Type B pancreatic cell (in vitro differentiated cells): Measurements from ENCODE around the gene REC8. TPM values are rescaled to one million over a fixed set of nuclear protein-coding genes. Genes with fewer than 3 reads are reported as not detected.
A peak's percentile ranks its signal among the peaks of the same experiment; 100 is the strongest.

Source experiments
- DNase-seq: peaks from one replicate; pipeline ENCODE4 v3.0.0; 2021; ENCODE audit warnings: mixed read lengths; ENCODE audit not compliant: unreplicated experiment; ENCODE audit errors: extremely low spot score
- H3K27ac Mint-ChIP-seq: 2 replicates; pipeline ENCODE4 v1.8.0; 2021; ENCODE audit warnings: mild to moderate bottlenecking, mixed read lengths
- H3K27me3 Mint-ChIP-seq: 2 replicates; pipeline ENCODE4 v1.8.0; 2021; ENCODE audit warnings: mixed read lengths
- H3K36me3 Mint-ChIP-seq: 2 replicates; pipeline ENCODE4 v1.8.0; 2021; ENCODE audit warnings: mixed read lengths
- H3K4me1 Mint-ChIP-seq: one replicate; pipeline ENCODE4 v1.8.0; 2021; ENCODE audit warnings: mixed read lengths; ENCODE audit not compliant: unreplicated experiment
- H3K4me3 Mint-ChIP-seq: 2 replicates; pipeline ENCODE4 v1.8.0; 2021; ENCODE audit warnings: mild to moderate bottlenecking, mixed read lengths
- H3K9me3 Mint-ChIP-seq: 2 replicates; pipeline ENCODE4 v1.8.0; 2021; ENCODE audit warnings: mixed read lengths
- total RNA-seq: library from RNA; stranded (reverse); gene quantifications from 2 replicates; pipeline ENCODE4 v1.2.1, GENCODE V29; 2021; ENCODE audit warnings: low replicate concordance
- TF ChIP-seq, protein P1 (sequence below): fragments of 200-600 bp; sonication (generic); conservative IDR thresholded peaks from 2 replicates; pipeline ENCODE4 v1.5.0; 2021; ENCODE audit warnings: antibody characterized with exemption, mild to moderate bottlenecking

The REC8 gene
- total RNA-seq, 1 donor from 2014 or later, result 221 TPM

DNA sequence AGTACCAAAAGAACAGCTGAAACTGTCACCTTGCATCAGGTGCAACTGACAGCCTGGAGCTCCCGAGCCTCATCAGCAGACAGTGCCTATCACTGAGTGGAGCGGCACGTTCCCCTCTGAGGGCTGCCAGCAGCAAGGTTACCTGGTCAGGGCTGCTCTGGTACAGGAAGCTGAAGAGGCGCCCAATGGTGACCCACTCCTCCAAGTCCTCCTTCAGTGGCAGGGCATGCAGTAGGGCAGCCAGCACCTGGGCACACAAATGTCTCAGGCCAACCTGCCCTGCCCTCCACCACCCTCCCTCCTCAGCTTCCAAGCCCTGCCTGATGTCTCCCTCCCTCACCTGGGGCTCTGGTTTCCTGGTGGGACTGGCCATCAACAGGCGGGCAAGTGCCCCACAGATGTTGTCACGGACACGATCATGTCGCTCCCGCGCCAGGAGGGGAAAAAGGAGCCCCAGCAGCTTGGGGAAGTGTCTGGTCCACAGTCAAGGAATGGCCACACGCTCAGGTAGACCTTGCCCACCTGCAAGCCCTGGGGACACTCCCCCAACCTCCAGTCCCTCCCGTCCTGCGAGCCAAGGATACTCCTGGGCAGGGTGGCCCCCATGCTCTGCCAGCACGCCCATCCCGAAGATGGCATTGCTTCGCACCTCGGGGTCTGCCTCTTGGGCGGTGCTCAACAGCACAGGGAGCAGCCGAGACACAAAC is 9.6 kb downstream of the REC8 start:
- no peaks in the 10 kb centered on the region for H3K27me3 Mint-ChIP-seq
- H3K4me1 Mint-ChIP-seq, result peaks cover 9% of the 10 kb centered on the region
- TF ChIP-seq, protein P1, sequence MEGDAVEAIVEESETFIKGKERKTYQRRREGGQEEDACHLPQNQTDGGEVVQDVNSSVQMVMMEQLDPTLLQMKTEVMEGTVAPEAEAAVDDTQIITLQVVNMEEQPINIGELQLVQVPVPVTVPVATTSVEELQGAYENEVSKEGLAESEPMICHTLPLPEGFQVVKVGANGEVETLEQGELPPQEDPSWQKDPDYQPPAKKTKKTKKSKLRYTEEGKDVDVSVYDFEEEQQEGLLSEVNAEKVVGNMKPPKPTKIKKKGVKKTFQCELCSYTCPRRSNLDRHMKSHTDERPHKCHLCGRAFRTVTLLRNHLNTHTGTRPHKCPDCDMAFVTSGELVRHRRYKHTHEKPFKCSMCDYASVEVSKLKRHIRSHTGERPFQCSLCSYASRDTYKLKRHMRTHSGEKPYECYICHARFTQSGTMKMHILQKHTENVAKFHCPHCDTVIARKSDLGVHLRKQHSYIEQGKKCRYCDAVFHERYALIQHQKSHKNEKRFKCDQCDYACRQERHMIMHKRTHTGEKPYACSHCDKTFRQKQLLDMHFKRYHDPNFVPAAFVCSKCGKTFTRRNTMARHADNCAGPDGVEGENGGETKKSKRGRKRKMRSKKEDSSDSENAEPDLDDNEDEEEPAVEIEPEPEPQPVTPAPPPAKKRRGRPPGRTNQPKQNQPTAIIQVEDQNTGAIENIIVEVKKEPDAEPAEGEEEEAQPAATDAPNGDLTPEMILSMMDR, result no peak
- peak overlapping the region; percentile 34 for H3K4me3 Mint-ChIP-seq
- no peak for DNase-seq
- H3K36me3 Mint-ChIP-seq, result peaks cover 4% of the 10 kb centered on the region
- H3K9me3 Mint-ChIP-seq, result no peaks in the 10 kb centered on the region
- no peak overlapping the region for H3K27ac Mint-ChIP-seq

DNA sequence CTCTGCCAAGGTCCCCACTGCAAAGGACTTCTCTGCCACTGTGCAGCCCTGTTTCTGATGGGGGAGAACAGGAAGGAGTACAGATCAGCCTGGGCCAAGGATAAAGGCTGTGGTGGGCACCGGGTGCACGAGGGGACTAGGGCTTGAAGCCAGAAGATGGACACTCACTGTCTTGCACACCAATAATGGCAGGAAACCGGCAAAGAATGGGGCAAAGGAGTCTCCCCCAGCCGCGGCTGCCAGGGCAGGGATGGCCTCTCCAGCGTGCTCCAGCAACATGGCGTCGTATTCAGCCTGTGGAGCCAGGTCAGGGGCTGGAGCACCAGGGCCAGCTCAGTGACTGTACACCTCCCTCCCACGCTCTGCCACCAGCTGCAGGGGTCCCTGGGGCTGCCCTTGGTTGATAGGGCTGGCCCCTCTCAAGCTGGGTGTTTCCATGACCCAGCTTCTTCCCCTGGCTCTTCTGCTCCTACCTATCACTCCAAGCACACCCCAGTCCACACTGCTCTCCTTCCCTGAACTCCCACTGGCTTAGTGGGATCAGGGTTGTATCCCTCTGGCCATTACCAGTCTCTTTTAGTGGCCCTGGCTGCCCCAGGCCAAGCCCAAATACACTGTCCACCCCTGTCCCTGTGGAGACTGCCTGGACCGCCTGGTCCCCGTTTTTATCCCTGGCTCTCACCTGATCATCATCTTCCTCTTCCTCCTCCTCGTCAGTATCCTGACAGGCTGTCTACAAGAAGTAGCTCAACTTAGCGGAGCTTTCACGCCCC is 10.4 kb downstream of the REC8 start:
- DNase-seq, result no peak
- Mint-ChIP-seq H3K36me3 (peaks cover 4% of the 10 kb centered on the region), H3K9me3 (no peaks in the 10 kb centered on the region), H3K4me3 (peak overlapping the region; percentile 34), H3K27me3 (no peaks in the 10 kb centered on the region), H3K27ac (peak overlapping the region; percentile 68), H3K4me1 (peaks cover 13% of the 10 kb centered on the region)
- TF ChIP-seq, protein P1, result no peak

DNA sequence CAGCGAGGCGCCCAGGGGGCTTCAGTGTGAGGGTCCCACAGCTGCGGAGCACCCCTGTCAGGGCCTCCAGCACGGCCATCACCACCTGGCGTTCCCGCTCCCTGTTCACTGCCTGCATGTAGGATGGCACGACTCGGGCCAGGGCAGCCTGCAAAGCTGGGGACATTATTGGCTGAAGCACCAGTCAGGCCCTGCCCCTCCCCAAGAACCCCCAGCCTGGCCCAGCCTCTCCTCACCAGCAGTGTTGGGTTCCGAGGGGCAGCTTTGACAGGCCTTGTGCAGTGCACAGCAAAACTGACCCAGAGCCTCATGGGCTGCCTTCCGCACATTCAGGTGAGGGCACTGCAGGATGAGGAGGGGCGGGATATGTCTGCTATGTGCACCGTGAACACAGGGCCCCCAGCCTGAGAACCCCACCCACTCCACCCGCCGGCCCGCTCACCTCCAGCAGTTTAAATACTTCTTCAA is 11.2 kb downstream of the REC8 start:
- Mint-ChIP-seq H3K36me3 (peaks cover 4% of the 10 kb centered on the region), H3K27me3 (no peaks in the 10 kb centered on the region), H3K27ac (peak overlapping the region; percentile 68), H3K9me3 (no peaks in the 10 kb centered on the region), H3K4me1 (peaks cover 17% of the 10 kb centered on the region), H3K4me3 (no peak overlapping the region)
- no peak for DNase-seq
- TF ChIP-seq, protein P1, result no peak

DNA sequence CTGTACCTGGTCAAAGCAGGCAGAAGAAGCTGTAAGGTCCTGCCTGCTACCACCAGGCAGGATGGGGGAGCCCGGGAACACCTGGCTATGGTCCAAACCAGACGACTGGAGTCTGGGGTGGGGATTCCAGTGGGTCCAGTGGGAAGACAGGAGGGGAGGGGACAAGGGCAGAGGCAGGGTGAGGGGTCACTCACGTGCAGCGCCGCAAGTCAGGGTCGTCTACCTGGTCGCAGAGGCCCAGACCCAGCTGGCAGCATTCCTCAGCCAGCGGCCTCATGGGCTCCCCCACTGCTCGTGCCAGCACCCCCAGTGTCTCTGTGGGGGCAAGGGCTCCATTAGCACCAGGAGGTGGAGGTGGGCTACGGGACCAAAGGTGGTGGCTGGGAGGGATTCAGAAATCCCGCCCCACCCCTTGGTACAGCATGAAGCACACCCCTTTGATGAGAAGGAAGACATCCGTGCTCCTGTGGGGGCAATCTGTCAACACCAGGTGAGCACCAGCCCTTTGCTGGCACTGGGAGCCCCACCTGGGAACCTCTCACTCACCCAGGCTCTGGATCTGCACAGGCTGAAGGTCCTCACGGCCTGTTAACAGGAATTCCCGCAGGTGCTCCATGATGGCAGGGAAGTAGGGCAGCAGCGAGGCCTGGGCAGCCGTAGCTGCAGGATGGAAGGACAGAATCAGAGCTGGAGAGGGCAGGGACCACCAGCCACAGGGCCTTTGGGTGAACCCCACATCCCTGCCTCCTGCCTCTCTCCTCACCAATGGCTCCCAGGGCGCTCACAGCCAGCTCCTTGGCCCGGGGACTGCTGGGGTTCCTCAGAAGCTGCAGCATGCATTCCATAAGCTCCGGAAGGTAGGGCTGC is 12.5 kb downstream of the REC8 start:
- no peak overlapping the region for H3K4me3 Mint-ChIP-seq

DNA sequence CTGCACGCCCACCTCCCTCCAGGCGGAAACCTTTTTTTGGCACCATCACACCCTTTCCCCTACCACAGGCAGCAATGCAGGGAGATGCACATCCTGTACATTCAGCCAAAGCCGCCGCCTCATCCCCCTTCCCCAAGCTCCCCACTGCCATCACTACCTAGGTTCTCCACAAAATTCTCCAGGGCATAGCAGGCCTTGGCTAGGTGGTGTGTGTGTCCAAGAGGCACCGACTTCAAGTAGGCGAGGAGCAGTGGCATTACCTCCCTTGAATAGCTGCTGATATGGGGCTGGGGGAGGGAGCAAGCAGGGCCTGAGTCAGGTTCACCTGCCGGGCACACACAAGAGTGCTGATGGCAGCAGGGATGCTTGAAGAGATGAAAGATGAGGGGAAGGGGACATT is 13.1 kb downstream of the REC8 start:
- peaks cover 9% of the 10 kb centered on the region for H3K36me3 Mint-ChIP-seq
- DNase-seq, result no peak
- H3K9me3 Mint-ChIP-seq, result no peaks in the 10 kb centered on the region
- no peak overlapping the region for H3K4me3 Mint-ChIP-seq
- no peak overlapping the region for H3K27ac Mint-ChIP-seq
- H3K27me3 Mint-ChIP-seq, result no peaks in the 10 kb centered on the region
- peaks cover 20% of the 10 kb centered on the region for H3K4me1 Mint-ChIP-seq
- TF ChIP-seq, protein P1, result no peak

More for the DNA sequence above, 12.5 kb downstream of the REC8 start:
- H3K27me3 Mint-ChIP-seq, result no peaks in the 10 kb centered on the region
- peaks cover 22% of the 10 kb centered on the region for H3K4me1 Mint-ChIP-seq
- DNase-seq, result no peak
- peaks cover 7% of the 10 kb centered on the region for H3K36me3 Mint-ChIP-seq
- no peaks in the 10 kb centered on the region for H3K9me3 Mint-ChIP-seq
- no peak overlapping the region for H3K27ac Mint-ChIP-seq
- TF ChIP-seq, protein P1, result no peak
